Tongue (tissue), 2 donors: ENCODE measurements around the gene VRK3. TPM values are rescaled to one million over a fixed set of nuclear protein-coding genes. Genes with fewer than 3 reads are reported as not detected.
A peak's percentile ranks its signal among the peaks of the same experiment; 100 is the strongest.
"Not testable (repeated sequence)": the region's sequence is repeated elsewhere in the genome, so short reads cannot be mapped to it uniquely, and the experiment has no call there.

Experiments
- DNase-seq: peaks from one replicate; pipeline ENCODE4 v3.0.0-alpha.2; 2015
- total RNA-seq: library from RNA; depleted of rRNA; stranded (reverse); fragments of >200 nt; gene quantifications from one replicate; pipeline ENCODE4 v1.2.3, GENCODE V29; 2014

The VRK3 gene
- total RNA-seq, 1 donor from 2014 or later, result 23.2 TPM

DNA sequence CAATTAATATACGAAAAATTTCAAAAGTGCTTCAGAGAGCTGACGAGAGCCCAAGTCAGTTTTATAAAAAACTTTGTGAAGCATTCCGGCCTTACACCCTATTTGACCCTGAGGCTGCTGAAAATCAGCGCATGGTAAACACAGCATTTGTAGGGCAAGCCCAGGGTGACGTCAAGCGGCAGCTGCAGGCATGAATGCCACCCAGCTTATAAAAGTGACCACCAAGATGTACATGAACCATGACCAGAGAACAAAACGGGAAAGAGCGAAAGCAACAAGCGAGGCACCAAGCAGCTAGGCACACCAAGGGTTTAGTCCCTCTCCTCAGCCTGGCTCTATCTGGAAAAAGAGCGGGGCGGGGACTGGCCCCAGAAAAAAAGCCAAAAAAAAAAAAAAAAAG, 70.2 kb downstream of the VRK3 start:
- DNase-seq, result peak; percentile 72

DNA sequence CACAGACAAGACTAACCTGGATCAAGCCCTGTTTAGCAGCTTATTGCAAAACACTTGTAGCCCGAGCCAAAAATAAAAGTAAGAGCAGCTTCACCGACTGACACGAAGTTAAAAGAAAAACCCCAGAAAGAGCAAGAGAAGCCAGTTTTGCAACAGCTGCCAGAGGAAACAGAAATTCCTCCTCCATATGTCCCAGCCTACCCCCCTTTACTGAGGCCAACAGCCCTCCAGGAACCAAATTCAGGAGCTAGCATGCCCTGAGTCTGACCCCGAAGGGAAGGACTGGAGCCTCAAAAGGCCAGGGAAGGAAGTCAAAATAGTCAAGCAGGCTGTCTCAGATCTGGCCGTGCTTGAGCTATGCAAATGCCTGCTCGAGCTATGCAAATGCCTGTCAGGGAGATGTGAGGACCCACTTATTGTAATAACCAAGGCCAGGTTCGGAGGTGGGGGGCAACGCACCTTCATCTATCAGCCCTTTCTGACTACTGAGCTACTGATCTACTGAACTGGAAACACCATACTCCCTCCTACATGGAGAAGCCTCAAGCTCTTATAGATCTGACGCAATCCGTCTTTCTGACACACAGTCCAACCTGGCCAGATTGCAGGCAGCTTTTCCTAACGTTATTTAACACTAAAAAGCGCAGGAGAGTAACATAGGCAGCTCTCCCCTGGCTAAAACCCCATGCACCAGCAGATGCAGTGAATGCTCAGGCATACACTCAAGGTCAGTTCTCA, 70.9 kb downstream of the VRK3 start:
- DNase-seq, result peak; percentile 77

DNA sequence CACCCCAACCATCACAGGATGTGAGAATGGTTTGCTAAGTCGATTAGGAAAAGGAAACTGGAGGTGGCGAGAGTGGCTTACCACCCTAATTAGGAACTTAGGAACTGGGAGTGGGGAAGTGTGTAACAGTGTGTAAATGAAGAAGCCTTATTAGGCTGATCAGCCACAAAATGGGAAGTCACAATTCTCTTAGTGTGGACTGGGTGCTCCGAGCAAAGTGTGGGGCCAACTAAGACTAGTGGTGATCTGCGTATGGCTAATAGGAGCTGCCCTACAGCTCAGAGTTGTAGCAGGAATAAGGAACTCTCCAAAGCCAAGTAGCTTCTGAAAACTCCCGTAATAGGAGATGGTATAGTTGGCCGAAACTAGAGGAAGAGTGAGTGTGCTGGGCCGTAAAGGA, 71.8 kb downstream of the VRK3 start:
- DNase-seq, result peak; percentile 24

DNA sequence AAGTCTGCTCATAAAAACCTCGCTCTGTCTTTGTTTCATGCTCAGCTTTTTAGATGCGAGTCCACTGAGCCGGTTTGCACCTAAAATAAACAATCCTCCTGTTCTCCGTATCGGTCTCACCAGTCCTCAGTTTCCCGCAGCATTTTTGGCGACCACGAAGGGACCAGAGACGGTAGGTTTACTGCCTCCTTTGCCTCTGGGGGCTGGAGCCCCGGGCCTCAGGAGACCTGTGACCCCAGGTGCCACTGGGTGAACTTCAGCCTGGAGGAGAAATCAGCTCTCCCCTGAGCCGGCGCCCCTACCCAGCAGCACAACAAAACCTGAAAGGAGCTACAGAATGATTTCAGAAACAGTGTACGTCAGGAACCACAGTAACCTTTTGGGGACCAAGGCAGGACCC, 72.3 kb downstream of the VRK3 start:
- DNase-seq, result no peak

DNA sequence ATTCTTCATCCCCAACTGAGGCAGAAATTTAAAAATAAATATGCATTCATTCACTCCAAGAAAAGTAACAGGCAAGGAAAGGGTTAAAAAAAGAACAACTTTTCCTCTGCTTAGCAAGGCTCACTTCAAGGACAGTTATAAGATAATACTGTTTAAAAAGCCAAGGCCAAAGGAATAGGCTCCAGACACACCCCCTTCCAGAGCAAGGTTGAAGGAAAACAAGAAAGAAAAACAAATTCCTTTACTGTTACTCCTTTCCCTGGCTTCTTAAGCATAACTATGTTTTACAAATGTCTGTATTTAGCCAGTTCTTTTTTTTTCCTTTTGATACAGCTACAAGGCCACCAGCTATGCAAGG, 72.7 kb downstream of the VRK3 start:
- DNase-seq, result no peak

DNA sequence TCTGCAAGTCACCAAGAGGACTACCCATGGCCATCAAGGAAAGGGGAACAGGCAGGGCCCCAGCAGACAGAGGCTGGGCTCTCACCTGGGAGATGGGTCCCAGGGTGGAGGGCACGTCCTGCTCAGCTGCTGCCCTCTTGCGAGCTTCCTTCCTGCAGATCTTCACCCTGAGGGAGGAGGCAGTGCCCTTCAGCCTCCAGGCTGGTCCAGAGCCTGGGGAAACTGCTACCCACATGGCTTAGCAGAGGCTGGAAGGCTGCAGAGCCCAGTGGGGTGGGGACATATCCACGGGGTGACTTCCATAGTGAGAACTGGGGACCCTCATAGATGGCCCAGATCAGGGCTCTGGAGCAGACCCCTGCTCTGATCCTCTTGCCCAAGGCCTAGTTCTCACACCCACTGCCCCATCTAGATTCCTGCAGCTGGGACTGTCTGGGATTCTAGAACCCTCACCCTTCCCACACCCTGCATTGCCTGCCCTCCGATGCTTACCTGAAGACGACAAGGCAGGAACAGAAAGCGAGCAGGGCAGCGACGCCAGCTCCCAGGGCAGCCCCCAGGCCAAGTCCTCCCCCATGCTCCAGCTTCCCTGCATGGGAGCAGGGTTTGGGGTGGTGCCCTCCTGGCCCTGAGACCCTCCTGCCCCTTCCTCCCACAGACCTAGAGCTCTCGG, 73.2 kb downstream of the VRK3 start:
- DNase-seq, result no peak

DNA sequence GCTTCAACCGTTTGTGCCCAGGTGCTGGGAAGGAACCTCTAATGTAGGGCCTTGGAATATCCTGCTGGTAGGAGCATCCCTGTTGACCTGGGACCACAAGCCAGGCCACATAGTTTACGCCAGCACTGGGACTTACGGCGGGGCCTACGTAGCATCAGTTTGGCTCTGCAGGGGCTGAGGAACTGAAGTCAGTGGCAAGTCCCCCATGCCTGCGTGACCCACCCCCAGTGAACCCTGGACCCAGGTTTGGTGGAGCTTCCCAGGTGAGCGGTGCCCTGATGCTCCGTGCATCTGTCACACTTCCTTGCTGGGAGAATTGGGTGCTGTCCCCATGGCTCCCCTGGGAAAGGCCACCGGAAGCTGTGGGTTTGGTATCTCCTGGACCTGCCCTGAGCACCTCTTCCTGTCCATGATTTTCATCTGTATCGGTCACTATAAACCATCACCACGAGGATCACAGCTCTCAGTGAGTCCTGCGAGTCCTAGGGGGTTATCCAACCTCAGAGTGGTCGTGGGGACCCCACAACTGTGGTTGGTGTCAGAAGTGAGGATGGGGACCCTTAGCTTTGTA, 74.1 kb downstream of the VRK3 start:
- DNase-seq, result no peak

DNA sequence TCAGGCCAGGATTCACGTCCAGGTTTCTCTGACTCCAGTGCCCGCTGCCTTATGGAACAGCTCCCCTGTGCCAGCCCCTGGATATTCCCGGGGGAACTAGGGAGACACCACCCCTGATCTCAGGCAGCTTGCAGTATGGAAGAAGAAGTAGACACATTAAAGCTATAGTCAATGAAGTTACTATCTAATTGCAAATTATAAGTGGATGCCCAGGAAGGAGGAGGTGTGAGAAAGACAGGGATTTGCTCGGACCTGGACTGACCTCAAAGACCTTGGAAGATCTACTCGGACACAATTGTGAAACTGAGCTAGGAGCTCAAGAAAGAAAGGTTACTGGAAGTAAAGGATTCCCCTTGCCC, 74.6 kb downstream of the VRK3 start:
- DNase-seq, result no peak

DNA sequence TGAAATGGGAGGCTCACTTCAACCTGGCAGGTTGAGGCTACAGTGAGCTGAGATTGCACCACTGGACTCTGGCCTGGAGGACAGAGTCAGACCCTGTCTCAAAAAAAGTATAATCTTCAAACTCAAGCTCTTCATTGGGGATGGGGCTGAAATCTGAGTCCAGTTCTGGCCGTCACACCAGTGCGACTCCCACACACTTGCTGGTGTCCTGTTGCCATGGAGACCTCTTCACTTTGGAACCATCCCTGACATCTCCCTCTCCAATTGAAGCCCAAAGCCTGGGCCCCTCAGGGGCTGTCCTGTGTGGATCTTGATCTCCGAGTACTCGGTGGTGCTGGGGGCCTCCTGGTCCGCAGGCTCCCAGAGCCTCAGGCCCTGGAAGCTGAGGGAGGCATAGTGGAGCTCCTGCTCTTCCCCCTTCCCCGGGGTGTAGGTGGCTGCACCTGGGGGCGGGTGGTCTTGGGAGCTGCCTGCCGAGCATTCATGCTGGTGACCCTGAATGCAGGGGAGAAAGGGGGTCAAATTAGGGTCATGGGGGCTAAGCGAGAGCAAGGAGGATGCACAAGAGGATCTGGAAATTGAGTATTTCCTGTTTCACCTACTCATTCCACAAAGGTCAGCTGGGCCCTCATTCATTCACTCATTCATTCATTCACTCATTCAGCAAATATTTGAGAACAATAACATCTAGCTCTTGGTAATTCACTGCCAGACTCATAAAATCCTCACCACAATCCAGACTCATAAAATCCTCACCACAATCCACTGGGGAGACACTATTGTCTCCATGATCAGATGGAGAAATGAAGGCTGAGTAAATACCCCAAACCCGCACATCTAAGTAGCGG, 75.2 kb downstream of the VRK3 start:
- DNase-seq, result no peak

DNA sequence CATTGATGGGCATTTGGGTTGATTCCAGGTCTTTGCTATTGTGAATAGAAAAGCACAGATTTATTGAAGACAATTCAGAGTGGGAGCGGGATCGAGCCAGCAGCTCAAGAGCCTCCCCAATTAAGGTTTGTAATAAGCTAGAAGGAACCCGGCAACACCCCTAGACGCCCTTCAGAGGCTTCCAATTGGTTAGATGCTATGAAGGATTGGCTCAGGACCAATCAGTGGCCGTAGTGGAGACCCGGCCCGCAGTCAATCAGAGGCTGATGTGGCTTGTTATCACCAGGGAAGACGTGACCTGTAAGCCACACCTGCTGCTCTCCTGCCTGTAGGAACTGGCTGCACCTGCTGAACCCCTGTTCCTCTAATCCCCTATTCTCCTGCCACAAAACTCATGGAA, 78.8 kb downstream of the VRK3 start:
- DNase-seq, result no peak

DNA sequence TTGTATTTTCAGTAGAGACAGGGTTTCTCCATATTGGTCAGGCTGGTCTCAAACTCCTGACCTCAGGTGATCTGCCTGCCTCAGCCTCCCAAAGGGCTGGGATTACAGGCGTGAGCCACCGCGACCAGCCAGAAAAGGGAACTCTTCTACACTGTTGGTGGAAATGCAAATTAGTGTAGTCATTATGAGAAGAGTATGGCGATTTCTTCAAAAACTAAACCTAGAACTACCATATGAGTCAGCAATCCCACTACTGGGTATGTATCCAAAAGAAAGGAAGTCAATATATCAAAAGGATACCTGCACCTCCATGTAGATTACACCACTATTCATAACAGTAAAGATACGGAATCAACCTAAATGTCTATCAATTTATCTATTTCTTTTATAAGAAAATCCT, 80.6 kb downstream of the VRK3 start:
- DNase-seq, result not testable (repeated sequence)

DNA sequence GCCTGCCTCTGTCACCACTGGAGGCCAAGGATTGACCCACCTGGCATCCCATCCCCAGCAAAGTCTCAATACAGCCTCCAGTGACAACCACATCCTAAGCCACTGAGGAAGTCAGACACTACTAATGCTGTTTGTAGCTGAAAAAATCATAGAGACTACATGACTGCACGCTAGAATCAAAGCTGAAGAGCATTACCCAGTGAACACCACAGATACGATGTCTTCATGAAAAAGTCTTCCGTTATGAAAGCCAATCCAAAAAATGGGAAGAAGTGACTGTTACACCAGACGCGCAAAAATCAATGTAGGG, 84.7 kb downstream of the VRK3 start:
- DNase-seq, result no peak

DNA sequence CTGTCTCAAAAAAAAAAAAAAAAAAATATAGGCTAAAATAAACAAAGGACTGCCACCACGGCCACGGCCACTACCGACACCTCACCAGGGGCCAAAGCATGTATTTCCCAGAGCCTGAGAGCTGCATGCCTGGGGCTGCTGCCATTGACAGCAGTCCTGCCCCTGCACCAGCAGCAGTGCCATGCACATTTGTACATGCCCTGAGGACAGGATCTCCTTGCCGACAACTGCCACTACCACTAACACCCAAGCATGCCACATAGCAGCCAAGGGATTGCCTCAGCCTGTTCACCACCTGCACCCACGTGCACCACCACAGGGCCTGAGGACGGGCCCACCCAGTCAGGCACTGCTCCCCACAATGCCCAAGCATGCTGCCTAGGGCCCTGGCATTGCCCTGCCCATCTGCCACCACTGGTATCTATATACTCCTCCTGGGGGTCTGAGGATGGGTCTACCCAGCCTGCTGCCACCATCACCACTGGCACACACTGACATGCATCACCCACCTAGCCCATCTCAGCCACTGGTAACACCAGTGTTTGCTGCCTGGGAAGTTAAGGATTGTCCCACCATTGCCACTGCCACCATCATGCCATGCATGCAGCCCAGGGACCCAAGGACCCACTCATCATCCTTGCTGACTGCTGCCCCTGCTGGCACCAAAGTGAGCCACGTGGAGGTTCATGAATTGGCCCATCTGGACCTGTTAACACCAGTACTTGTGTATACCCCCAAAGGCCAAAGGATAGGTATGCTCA, 85.3 kb downstream of the VRK3 start:
- DNase-seq, result no peak

DNA sequence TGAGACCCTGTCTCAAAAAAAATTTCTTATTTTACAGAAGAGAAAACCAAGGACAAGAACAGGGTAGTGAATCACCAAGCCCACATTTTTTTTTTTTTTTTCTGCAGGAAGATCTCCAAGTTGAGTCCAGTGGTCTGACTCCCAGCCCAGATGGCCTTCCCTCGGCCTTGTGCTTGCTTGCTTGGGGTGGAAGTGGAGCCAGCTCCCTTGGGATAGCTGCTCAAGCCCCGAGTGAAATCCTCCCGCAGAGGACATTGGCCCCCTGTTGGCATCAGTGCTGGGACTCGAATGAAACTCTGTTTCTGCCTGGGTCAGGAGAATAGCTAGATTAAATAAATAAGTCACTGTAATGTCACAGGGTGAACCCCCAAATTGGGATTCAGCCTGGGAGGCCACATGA, 86.5 kb downstream of the VRK3 start:
- DNase-seq, result no peak

DNA sequence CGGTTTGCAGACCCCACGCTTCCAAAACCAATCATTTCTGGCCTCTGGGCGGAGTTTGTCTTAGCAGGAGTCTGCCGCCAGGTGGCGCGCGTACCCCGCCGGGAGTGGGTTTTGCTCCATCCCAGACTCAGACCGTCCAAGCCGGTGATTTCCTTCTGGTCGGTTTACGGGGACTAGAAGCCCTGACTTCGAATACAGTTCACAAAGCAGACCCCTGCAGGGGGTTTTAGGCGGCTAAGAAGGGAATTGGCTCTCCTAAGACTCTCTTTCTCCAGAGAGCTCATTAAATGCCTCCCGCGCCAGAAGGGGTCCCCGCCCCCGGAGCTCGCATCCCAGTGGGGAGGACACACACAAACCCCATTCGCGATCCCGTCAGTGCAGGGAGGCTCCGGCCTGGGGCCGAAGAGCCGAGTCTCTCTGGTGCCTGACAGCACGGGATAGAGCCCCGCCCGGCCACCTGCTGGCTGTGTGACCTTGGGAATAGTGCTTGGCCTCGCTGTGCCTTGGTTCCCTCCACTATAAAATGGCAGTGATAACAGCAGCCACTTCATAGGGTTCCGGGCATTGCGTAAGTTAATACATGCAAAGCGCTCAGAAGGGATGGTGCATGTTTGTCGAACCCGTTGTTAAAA, 87.3 kb downstream of the VRK3 start:
- DNase-seq, result peak; percentile 90

DNA sequence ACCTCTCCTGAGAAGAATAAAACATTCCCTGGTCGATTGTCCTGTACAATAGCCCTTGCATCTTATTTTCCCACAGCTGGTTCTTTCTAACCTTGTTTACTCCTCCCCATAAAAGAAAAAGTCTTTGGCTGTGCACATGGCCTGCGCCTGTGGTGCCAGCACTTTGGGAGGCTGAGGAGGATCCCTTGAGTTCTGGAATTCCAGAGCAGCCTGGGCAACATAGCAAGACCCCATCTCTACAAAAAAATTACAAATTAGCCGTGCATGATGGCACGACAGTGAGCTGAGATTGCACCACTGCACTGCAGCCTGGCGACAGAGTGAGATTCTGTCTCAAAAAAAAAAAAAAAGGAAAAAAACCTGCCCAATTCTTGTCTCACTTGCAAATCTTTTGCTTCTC, 88.6 kb downstream of the VRK3 start:
- no peak for DNase-seq

DNA sequence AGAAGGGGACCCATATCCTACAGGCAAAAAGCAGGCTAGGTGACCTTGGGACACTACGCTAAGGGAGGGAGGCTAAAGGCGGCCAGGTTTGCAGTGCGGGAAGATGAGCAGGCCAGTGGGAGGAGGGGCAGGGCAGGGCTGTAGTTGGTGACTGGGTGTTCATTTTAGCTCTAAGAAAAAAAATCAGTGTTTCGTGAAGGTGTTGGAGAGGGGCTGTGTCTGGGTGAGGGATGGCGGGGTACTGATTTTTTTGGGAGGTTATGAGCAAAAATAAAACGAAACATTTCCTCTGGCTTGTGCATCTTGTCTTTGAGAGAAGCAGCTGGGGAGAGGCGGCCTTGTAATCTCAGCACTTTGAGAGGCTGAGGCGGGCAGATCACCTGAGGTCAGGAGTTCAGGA, 91.5 kb downstream of the VRK3 start:
- DNase-seq, result no peak

DNA sequence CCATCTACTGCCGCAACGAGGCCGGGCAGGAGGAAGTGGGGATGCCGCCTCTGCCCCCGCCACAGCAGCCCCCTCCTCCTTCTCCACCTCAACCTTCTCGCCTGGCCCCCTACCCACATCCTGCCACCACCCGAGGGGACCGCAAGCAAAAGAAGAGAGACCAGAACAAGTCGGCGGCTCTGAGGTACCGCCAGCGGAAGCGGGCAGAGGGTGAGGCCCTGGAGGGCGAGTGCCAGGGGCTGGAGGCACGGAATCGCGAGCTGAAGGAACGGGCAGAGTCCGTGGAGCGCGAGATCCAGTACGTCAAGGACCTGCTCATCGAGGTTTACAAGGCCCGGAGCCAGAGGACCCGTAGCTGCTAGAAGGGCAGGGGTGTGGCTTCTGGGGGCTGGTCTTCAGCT, 92.4 kb downstream of the VRK3 start:
- DNase-seq, result no peak

DNA sequence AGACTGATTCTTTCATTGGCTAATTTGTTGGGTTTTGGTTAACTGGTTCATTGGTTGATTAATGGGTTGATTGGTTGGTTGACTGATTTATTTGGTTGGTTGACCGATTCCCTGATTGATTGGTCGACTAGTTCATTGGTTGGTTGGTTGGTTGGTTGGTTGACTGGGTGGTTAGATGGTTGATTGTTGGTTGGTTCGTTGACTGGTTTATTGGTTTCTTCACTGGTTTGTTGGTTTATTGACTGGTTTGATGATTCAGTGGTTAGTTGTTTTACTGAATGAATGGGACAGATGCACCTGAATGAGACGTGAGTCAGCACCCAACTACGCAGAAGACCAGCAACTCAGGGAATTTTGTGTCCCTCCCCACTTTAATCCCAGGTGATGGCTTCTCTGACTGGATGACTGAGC, 93.1 kb downstream of the VRK3 start:
- no peak for DNase-seq

DNA sequence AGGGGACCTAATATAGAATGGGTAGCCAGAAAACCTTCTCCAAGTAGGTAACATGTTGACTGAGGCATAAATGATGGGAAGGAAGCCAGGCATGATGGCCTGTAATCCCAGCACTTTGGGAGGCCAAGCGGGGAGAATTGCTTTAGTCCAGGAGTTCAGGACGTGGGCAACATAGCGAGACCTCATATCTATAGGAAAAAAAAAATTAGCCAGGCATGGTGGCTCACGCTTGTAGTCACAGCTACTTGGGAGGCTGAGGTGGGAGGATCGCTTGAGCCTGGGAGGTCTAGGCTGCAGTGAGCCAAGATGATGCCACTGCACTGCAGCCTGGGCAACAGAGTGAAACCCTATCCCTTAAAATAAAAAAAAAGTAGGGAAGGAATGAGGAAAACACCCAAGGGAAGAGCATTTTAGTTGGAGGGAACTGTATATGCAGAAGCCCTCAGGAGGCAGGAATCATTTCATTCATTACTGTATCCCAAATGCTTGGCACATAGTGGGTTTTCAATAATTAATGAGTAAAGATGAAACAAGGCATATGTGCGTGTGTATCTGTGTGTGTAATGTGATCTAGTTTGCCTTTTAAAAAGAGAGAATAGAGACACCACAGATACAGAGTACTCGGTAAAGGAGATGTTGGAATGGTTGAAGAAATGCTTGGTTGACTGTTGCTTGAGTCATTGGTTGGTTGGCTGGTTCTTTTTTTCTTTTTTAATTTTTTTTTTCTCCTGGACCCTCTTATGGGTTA, 93.7 kb downstream of the VRK3 start:
- no peak for DNase-seq

DNA sequence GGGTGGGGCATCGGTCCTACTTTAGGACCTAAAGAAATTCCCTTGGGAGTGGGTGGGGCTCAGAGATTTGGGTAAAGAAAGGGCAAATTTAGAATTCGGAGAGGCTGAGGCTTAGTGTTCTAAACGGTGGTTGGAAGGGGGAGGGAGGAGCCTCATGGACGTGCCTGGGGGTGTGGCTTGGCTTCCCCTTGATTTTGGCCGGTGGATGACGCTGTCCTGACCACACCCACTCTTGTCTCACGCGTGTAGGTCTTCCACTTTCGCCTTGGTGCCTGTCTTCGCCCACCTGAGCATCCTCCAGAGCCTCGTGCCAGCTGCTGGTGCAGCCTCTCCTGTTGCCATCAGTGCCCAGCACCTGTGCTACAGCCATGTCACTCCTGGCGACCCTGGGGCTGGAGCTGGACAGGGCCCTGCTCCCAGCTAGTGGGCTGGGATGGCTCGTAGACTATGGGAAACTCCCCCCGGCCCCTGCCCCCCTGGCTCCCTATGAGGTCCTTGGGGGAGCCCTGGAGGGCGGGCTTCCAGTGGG, 94.6 kb downstream of the VRK3 start:
- DNase-seq, result no peak
